GM21367 (cell line): Measurements from ENCODE around the gene AFF3.

Experiments used
- ATAC-seq: cut with Tn5 transposase; IDR thresholded peaks from one replicate; pipeline ENCODE4 v1.9.1; 2021; ENCODE audit not compliant: unreplicated experiment

AFF3 gene

DNA sequence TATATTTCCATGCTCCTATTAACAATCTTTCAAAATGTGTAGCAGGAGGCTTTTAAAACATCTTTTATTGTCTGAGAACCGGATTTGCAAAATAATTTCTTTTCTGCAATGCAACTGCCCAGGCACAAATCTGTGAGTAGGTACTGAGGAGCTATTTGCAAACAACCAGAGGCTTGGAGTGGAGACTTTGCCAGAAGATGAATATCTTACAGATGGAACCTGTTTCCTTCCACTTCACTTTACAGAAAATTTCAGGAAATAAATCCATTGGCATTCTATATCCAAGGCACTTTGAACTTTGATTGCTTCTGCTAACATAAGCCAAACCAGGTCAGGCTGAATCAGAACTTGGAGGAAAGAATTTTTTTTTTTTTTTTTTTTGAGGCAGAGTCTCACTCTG, 415.2 kb downstream of the AFF3 start:
- no peak for ATAC-seq

DNA sequence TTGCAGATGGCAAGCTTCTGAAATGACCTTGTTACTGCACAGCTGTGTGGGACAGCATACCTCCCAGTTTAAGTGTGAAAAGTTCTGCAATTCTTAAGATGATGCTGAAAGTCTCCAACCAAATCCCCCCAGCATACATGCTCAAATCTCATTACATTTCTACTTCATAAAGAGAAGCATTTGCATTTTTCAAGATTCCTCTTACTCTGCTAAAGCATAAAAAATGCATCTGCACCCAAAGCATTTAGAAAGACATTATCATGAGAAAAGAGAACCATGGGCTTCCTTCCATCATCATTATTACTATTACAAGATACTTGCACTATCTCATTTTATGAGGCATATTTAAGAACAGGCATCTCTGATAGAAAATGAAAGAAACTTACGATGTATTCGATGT, 415.7 kb downstream of the AFF3 start:
- ATAC-seq: no peak

GRCh38 chr2:99725820-99726219, 416.6 kb downstream of the AFF3 start:
- ATAC-seq: no peak

DNA sequence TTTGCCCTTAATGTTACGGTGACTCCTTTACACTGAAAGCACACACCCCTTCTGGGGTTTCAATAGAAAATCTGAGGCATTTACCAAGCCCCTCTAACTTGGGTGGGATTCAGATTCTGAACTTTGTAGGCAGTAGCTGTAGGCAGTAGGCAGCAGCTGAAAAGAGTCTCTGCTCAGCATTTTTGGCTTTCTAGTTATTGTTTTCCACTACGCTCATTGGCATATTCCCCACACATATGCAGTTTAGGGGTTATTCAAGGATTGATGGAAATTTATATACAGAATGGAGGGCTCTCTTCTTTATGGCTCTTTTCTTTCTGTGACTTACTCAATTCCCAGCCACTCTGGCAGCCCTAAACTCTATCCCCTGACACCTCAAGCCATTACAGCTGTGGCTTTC, 419.9 kb downstream of the AFF3 start:
- ATAC-seq: no peak

DNA sequence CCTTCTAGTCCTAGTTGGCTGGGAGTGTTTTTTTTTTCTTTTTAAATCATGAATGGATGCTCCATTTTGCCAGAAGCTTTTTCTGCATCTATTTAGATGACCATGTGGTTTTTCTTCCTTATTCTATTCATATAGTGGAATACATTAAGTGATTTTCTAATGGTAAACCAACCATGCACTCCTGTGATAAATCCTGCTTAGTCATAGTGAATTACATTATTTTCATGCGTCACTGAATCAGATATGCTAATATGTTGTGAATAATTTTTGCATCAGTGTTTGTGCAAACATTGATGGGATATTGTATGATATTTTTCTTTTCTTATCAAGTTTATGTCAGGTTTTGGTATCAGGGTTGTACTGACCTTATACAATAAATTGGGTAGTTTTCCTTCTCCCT, 423.3 kb downstream of the AFF3 start:
- ATAC-seq: no peak

DNA sequence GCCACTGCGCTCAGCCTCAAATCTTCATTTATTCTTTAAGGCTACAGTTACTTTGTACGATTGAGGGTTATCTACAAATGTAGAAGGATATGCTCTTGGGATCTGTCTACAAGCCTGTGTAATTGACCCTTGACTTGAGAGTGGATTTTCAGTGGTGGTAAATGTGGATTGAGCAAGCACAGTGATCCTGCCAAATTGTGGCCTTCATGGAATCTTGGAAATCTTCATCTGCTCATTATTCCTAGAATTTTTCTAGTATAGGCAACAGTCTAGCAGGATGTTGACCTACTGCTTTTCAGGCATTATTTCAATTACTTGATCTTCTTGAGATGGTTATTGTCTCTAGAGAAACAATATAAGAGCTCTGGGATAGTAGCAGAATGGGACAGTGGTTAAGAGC, 426.4 kb downstream of the AFF3 start:
- ATAC-seq: no peak

DNA sequence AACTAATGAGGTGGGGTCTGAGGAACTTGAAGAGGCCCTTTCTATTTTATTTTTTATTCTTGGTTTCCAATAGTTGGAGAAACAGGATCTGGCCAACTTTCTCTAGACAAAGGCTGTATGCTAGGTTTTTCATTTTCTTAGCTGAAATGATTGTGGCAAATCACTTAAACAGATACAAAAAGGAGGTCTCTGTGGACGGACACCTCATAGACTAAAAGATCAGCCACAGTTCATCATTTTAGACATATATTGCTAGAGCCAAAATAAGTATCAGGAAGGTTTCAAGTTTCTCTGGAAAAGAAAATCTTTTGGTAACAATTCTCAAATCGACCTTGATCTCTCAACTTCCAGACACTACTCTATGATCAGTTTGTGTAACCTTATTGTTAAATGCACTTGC, 428.0 kb downstream of the AFF3 start:
- ATAC-seq: no peak

- no peak for ATAC-seq
Observed at GRCh38 chr2:99711144-99711543, 431.2 kb downstream of the AFF3 start.

DNA sequence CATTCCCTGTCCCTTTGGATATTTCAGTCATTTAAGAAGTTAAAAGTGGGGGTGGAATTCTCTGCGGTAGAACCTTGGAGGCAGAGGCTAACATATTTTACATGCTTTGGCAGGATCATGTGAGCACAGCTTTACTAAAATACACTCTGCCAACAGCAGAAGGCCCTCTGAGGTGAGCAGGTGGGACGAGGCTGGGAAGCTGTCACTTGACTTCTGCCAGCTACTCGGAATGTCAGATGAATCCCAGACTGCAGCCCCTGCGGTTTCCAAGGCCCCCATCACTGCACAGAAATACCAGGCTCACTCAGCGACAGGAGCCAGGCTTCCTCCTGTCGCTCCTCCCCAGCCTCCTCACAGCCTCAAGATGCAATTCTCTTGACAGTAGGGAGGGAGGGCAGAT, 431.7 kb downstream of the AFF3 start:
- no peak for ATAC-seq

DNA sequence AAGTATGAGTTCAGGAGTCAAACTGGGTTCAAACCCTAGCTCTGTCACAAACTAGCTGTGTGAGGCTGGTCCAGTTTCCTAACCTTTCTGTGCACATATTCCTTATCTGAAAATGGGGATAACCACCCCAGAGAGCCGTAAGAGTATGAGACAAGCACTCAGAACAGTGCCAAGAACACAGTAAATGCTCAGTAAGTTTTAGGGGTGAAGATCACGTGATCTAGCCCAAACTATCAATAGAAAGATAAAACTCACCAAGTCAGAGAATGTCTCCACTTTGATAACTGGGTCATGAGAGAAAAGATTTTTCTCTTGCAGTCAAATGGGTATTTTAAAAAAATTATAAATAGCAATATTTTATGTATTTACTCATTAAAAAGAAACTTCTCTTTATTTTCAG, 433.2 kb downstream of the AFF3 start:
- no peak for ATAC-seq

- ATAC-seq: no peak
Observed at GRCh38 chr2:99708231-99708630, 434.2 kb downstream of the AFF3 start.

DNA sequence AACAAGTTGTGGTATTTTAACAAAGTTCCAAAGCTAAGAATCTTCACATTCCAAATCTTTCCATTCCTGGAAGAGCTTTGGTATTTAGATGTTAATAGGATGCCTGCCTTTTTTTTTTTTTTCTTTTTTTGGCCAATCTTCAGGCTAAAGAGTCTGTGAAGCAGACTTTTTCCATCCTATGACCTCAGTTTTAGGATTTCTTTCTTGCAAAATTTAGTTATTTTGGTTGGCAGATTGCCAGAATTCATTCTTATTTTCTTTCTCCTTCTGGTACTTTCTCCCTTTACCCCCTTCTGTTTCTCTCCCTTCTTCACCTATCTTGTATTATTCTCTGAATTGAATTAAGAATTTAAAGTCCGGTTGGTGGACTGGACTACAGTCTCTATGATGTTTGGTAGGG, 434.8 kb downstream of the AFF3 start:
- no peak for ATAC-seq

DNA sequence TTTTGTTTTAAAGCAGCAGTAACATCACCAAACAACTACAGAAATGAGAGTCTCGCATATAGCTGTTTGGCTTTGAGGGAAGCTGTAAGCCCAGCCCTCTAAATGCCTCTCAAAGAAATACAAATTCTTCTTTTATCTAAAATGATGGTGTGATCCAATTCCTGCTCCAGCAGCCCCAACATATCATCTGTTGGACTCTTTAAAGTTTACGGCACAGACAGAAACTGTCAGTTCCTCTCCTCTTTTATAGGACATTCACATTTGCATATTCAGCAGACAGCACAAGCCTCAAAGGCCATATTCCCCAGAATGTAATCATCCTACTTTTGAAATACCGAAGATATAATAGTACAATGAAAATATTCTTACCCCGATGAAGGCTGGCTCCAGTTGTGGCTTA, 435.7 kb downstream of the AFF3 start:
- ATAC-seq: no peak

DNA sequence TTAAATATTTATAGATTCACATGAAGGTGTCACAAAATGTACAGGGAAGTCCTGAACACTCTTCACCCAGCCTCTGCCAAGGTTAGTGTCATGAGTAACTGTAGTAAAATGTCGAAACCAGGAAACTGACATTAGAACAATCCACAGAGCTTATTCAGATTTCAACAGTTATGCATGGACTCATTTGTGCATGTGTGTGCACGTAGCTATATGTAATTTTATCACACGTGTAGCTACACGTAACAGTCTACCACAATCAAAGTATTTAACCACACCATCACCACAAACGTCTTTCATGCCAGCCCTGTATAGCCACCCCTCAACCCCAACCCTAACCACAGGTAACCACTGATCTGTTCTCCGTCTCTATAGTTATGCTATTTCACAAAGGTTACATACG, 440.9 kb downstream of the AFF3 start:
- ATAC-seq: no peak

DNA sequence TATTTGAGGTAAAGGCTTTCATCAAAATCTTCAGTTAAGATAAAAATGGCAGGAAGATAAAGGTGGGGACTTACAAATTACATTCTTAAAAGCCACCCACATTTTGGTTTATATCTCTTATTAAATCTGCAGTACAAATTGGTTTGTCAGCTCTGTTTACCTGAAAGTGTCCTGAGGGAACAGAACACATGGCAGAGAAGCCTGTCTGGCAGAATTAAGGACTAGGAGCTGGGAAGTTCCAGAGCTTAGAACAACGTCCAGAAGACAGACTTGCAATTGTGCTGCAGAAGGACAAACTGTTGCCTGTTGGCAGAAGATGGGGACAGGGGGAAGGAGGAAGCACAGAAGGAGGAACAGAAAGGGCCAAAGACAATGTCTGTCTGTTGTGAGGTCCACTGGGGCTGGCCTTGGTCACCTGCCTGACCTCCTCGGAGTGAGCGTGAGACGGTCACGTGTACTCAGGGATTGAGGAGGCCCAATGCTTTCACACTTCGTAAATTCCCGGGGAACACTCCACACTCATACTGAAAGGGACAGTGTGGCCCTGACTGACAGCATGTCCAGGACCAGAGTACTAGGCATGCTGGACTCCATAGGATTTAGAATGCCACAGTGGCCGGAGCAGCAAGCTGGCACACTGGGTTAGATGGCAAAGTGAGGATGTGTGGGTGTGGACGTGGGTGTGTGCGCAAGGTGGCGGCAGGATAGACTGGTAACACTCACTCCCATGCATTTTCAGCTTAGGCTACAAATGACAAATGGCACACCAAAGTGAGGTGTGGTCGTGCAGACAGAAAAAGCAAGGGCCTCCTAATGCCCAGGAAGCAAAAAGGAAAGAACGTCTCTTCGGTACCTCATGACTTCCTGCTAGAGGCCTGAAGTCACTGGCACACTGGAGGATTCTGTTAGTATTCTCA, 441.6 kb downstream of the AFF3 start:
- no peak for ATAC-seq

GRCh38 chr2:99698896-99699295, 443.5 kb downstream of the AFF3 start:
- ATAC-seq: no peak

DNA sequence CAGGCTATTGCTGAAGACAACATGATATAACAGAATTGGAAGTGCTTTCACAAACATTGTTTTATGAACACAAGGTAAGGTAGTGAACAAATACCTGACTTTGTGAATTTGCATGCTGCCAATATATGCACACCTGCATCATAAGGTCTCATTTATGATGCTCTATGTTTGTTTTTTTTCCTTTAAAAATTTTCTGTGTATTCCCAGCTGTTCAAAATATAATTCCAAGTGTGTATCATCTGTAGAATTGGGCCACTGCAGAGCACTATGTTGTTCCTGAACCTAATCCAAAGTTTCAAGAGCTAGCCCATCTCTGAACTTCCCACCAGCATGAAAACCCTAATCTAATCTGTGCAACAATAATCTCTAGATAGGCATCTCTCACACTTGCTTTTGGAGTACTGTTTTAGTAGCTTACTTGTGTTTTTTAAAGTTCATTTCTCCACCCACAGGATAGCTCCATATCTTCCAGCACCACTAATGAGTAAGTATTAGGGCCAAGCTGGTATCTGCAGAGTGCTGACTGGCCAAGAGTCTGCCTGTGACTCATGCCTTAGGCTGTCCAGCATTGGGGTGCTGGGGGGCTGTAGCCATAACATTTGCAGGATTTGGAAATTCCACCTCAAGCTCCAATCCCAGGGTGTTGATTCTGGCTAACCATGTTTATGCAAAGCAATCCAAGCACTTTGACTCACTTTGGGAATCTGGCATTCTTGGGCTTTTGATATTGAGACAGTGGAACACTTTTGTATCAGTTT, 444.4 kb downstream of the AFF3 start:
- no peak for ATAC-seq

DNA sequence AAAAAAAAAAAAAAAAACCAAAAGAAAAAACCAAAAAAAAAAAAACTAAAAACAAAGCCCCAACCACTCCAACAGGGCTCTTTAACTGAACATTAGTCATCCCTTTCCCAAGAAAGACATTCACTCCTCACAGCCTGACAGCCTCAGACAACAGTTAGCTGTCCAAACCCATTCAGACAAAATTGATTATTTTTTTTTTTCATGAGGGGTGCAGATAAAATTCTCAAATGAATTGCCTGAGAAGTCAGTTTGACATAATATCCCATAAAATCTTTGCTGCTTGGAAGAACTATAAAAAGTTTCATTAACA, 446.5 kb downstream of the AFF3 start:
- no peak for ATAC-seq

DNA sequence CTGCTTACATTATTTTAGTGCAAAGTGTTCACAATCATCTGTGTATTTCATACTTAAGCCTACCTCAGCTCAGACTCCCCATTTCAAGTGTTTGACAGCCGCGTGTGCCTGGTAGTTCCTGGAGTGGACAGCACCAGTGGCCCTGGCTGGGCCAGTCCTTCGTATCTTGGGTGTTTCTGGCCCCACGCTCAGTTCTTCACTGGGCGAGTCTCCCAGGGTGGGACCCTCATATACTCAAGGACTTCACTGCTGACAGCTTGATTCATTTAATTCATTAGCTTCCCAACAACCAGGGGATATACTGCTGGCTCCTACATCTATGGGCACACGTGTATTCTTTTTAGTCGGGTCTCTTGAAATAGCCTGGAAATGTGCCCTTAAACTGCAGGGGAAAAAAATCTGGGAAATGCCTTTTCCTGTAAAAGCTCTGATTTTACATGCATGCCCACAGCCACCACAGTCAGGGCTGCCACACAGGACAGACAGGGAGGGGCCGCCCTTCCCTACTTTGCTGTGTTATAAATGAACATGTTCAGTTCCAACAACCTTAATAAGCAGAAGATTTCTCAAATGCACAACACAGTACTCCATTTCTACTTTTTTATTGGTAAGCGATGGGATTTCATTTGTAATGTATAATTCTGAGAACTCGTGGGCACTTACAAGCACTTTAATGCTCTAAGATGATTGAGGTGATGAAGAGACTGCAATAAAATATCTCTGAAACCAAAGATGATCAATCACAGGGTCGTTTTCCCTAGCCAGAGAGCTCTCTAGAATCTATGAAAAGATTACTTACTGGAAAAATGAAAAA, 447.1 kb downstream of the AFF3 start:
- ATAC-seq: no peak

DNA sequence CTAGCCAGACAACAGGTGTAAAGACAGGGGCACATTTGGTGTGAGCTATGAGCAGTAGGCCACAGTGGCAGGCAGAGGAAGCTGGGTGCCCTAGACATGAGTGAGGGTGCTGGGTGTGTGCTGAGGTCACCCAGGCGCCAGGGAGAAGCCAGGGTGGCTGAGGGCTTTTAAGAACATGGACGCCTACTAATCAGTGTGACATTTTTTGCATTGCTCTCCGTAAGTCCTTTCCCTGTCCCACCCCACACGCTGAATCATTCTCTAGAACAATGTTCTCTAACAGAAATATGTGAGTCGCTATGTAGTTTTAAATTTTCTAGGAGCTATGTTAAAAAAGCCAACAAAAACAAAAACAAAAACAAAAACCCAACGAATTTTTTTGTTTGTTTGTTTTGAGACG, 448.1 kb downstream of the AFF3 start:
- no peak for ATAC-seq

- ATAC-seq: no peak
Observed at GRCh38 chr2:99692785-99693184, 449.6 kb downstream of the AFF3 start.

DNA sequence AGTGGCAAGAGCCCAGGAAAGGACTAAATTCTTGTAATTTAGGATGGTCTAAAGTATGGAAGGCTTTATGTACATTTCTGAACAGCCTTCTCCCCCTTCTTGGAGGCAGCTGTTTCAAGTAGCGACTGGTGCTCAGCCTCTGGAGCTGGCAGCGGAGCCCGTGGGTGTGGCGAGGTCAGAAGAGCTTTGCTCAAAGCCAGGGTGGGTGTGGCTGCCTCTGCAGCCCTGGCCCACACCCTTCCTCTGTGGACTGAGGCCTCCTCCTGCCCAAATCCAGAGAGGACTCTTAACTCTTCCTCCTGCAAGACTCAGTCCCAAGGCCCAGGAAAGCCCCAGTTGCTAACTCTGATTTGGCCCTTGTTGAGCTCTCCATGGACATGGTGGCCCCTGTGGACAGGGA, 450.5 kb downstream of the AFF3 start:
- ATAC-seq: no peak
